Measurements from ENCODE around the gene ZBED1.
"Not testable (repeated sequence)": the region's sequence is repeated elsewhere in the genome, so short reads cannot be mapped to it uniquely, and the experiment has no call there.

The ZBED1 gene

GRCh38 chrX:2507196-2507595 is 6.4 kb upstream of the ZBED1 start:
- no peak for ATAC-seq
- no peaks in the 10 kb centered on the region for H3K9me3 Mint-ChIP-seq
- no peak for DNase-seq
- H3K27ac Mint-ChIP-seq, result no peak overlapping the region
- no peak overlapping the region for H3K4me3 Mint-ChIP-seq
- H3K27me3 Mint-ChIP-seq, result no peaks in the 10 kb centered on the region
- H3K4me1 Mint-ChIP-seq, result no peaks in the 10 kb centered on the region

GRCh38 chrX:2505341-2505740 is 4.6 kb upstream of the ZBED1 start:
- H3K27me3 Mint-ChIP-seq, DNase-seq, H3K27ac Mint-ChIP-seq, H3K4me3 Mint-ChIP-seq, H3K4me1 Mint-ChIP-seq, ATAC-seq, H3K9me3 Mint-ChIP-seq: not testable (repeated sequence)

- no peak overlapping the region for H3K27ac Mint-ChIP-seq
- no peaks in the 10 kb centered on the region for H3K27me3 Mint-ChIP-seq
- peaks cover 10% of the 10 kb centered on the region for H3K4me1 Mint-ChIP-seq
- H3K9me3 Mint-ChIP-seq, result no peaks in the 10 kb centered on the region
- DNase-seq (no peak), ATAC-seq (no peak)
- no peak overlapping the region for H3K4me3 Mint-ChIP-seq
Observed at GRCh38 chrX:2504706-2505332, 4.0 kb upstream of the ZBED1 start.

GRCh38 chrX:2503591-2504500 is 3.1 kb upstream of the ZBED1 start:
- no peaks in the 10 kb centered on the region for H3K27me3 Mint-ChIP-seq
- ATAC-seq (no peak), DNase-seq (no peak)
- peaks cover 19% of the 10 kb centered on the region for H3K4me1 Mint-ChIP-seq
- no peak overlapping the region for H3K27ac Mint-ChIP-seq
- no peaks in the 10 kb centered on the region for H3K9me3 Mint-ChIP-seq
- H3K4me3 Mint-ChIP-seq, result no peak overlapping the region

GRCh38 chrX:2502668-2503519 is 2.1 kb upstream of the ZBED1 start:
- H3K9me3 Mint-ChIP-seq, result no peaks in the 10 kb centered on the region
- H3K27ac Mint-ChIP-seq, result peak overlapping the region in 1 of 2 donors; percentile 85
- no peak overlapping the region for H3K4me3 Mint-ChIP-seq
- ATAC-seq (no peak), DNase-seq (no peak)
- H3K4me1 Mint-ChIP-seq, result peaks cover 29% of the 10 kb centered on the region
- H3K27me3 Mint-ChIP-seq, result no peaks in the 10 kb centered on the region

- no peak for DNase-seq
- Mint-ChIP-seq H3K27me3 (no peaks in the 10 kb centered on the region), H3K4me1 (peaks cover 33% of the 10 kb centered on the region), H3K4me3 (peak overlapping the region; percentile 79 to 85), H3K9me3 (no peaks in the 10 kb centered on the region), H3K27ac (peak overlapping the region; percentile 82 to 97)
- ATAC-seq, result no peak
Observed at GRCh38 chrX:2502120-2502667, 1.4 kb upstream of the ZBED1 start.

GRCh38 chrX:2501559-2502102 is 855 bp upstream of the ZBED1 start:
- H3K27me3 Mint-ChIP-seq, result no peaks in the 10 kb centered on the region
- no peaks in the 10 kb centered on the region for H3K9me3 Mint-ChIP-seq
- no peak for DNase-seq
- H3K4me1 Mint-ChIP-seq, result peaks cover 33% of the 10 kb centered on the region
- peak overlapping the region; percentile 97 for H3K27ac Mint-ChIP-seq
- peak overlapping the region; percentile 79 to 85 for H3K4me3 Mint-ChIP-seq
- peak; percentile 36 for ATAC-seq

GRCh38 chrX:2500091-2500802 is 529 bp downstream of the ZBED1 start:
- Mint-ChIP-seq H3K9me3 (no peaks in the 10 kb centered on the region), H3K4me1 (peaks cover 33% of the 10 kb centered on the region)
- ATAC-seq, result peak; percentile 72

GRCh38 chrX:2499507-2499906 is 1.3 kb downstream of the ZBED1 start:
- DNase-seq (no peak), ATAC-seq (no peak)
- Mint-ChIP-seq H3K4me3 (peak overlapping the region; percentile 74 to 81), H3K27me3 (no peaks in the 10 kb centered on the region), H3K4me1 (peaks cover 33% of the 10 kb centered on the region), H3K27ac (peak overlapping the region in 1 of 2 donors; percentile 97), H3K9me3 (no peaks in the 10 kb centered on the region)

More at GRCh38 chrX:2500091-2500802, 529 bp downstream of the ZBED1 start:
- DNase-seq, result peak; percentile 32 to 54
- H3K27me3 Mint-ChIP-seq, result no peaks in the 10 kb centered on the region
- H3K4me3 Mint-ChIP-seq, result peak overlapping the region; percentile 74 to 81
- H3K27ac Mint-ChIP-seq, result peak overlapping the region in 1 of 2 donors; percentile 93

- DNase-seq, result no peak
- ATAC-seq, result no peak
- peak overlapping the region; percentile 74 to 81 for H3K4me3 Mint-ChIP-seq
- peaks cover 33% of the 10 kb centered on the region for H3K4me1 Mint-ChIP-seq
- no peaks in the 10 kb centered on the region for H3K27me3 Mint-ChIP-seq
- H3K27ac Mint-ChIP-seq, result peak overlapping the region in 1 of 2 donors; percentile 70
- no peaks in the 10 kb centered on the region for H3K9me3 Mint-ChIP-seq
Observed at GRCh38 chrX:2498781-2499302, 1.9 kb downstream of the ZBED1 start.

- Mint-ChIP-seq H3K27ac (peak overlapping the region in 1 of 2 donors; percentile 37), H3K4me1 (peaks cover 33% of the 10 kb centered on the region), H3K9me3 (no peaks in the 10 kb centered on the region), H3K4me3 (peak overlapping the region; percentile 74 to 81), H3K27me3 (no peaks in the 10 kb centered on the region)
- no peak for ATAC-seq
- no peak for DNase-seq
Observed at GRCh38 chrX:2497961-2498780, 2.6 kb downstream of the ZBED1 start.

- ATAC-seq, result no peak
- Mint-ChIP-seq H3K4me1 (peaks cover 23% of the 10 kb centered on the region), H3K9me3 (no peaks in the 10 kb centered on the region), H3K27me3 (no peaks in the 10 kb centered on the region), H3K27ac (no peak overlapping the region), H3K4me3 (no peak overlapping the region)
- DNase-seq, result no peak
Observed at GRCh38 chrX:2495595-2495994, 5.2 kb downstream of the ZBED1 start.

GRCh38 chrX:2492531-2493218 is 8.1 kb downstream of the ZBED1 start:
- no peak for DNase-seq
- H3K27me3 Mint-ChIP-seq, result no peaks in the 10 kb centered on the region
- peaks cover 2% of the 10 kb centered on the region for H3K4me1 Mint-ChIP-seq
- H3K27ac Mint-ChIP-seq, result no peak overlapping the region
- H3K4me3 Mint-ChIP-seq, result no peak overlapping the region
- H3K9me3 Mint-ChIP-seq, result no peaks in the 10 kb centered on the region
- ATAC-seq, result no peak

Data from stimulated activated naive CD8-positive, alpha-beta T cell treated with anti-CD3 and anti-CD28 coated beads, Interleukin-15, amount 100 ng/mL, for 72 hours (primary cell).